Right ventricle myocardium superior (tissue), 1 donor: Measurements from ENCODE around the gene FBN2. TPM values are rescaled to one million over a fixed set of nuclear protein-coding genes. Genes with fewer than 3 reads are reported as not detected.
"Not testable (repeated sequence)": the region's sequence is repeated elsewhere in the genome, so short reads cannot be mapped to it uniquely, and the experiment has no call there.

ENCODE experiments used
- ATAC-seq: fragments of 200-7000 bp; cut with Tn5 transposase; one replicate; pipeline ENCODE4 v1.9.1; 2020; ENCODE audit warnings: mild to moderate bottlenecking; ENCODE audit not compliant: poor library complexity
- DNase-seq: peaks from one replicate; pipeline ENCODE4 v3.0.0-alpha.2; 2020
- intact Hi-C: fragments of 100-400 bp; cut with DNase I; formaldehyde crosslinking; loops from one replicate; pipeline ENCODE4 v1.11.2; 2022
- total RNA-seq: library from RNA; stranded (reverse); fragmentation: NEBNext Ultra II Directional; extraction: Animal tissue kit (Norgen Biotek cat#: 25700); gene quantifications from one replicate; pipeline ENCODE4 v1.2.1, GENCODE V29; 2021
- donor health status: DM: no; HTN: yes; CAD: no; lungs with severe emphysema.

Gene FBN2
- total RNA-seq, 1 donor from 2014 or later: 23.5 TPM

DNA sequence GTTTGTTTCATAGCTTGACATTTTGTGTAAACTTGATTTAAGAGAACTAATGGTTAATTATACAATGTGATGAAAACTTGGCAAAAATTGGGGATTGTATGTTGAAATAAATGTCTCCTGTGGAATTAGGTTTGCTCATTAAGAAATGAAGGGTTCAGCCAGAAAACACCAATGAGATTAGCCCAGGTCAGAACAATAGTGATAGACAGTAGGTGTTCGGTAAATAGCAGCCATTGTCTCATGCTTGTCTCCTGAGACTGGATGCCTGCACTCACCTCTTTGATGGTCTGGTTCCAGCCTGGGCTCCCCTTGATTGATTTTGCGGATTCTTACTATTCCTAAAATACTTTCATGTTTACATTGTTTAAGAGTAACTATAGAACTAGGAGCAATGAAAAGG is 135.5 kb downstream of the FBN2 start:
- intact Hi-C loops: no loop called here
- DNase-seq (no peak), ATAC-seq (no peak)

- ATAC-seq, intact Hi-C loops: not testable (repeated sequence)
Observed at GRCh38 chr5:128400766-128401165, 137.3 kb downstream of the FBN2 start.

GRCh38 chr5:128399111-128399510 is 138.9 kb downstream of the FBN2 start:
- no peak for ATAC-seq
- intact Hi-C loops: no loop called here
- DNase-seq: no peak

More at GRCh38 chr5:128400766-128401165, 137.3 kb downstream of the FBN2 start:
- DNase-seq: not testable (repeated sequence)

GRCh38 chr5:128397876-128398275 is 140.2 kb downstream of the FBN2 start:
- DNase-seq: no peak
- intact Hi-C loops: no loop called here
- ATAC-seq: no peak

DNA sequence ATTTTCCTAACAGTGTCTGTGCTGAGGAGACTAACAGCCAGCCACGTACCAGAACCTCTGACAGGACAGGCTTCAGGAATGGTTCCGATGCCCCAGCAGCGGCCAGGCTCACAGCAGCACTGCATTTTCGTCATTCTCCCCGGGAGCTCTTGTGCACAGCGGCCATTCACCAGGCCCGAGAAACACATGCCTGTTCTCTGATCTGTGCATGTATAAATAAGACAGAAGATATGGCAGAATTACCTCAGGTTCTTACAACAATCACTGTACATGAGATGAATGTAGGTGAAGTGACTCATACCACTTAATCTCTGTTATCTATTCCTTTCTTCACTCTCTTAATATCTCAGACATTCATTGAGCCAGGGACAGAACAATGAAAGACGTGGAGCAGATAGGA is 143.0 kb downstream of the FBN2 start:
- ATAC-seq (peak; percentile 84), DNase-seq (peak; percentile 45)
- intact Hi-C loops: no loop called here

DNA sequence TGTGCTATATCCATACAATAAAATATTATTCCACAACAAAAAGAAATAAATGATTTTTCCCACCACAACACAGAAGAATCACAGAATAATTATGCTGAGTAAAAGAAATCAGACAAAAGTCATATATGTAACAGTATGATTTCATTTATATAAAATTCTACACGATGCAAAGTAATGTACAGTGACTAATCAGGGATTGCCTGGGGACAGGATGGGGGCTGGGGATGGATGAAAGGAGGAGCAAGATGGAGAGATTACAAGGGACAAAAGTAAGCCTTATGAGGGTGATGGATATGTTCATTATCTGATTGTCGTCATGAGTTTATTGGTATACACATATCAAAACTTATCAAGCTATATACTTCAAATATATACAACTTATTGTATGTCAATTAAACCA is 154.0 kb downstream of the FBN2 start:
- intact Hi-C loops: no loop called here
- no peak for DNase-seq
- no peak for ATAC-seq

- ATAC-seq (no peak), DNase-seq (no peak)
- intact Hi-C loops: no loop called here
Observed at GRCh38 chr5:128380337-128380736, 157.7 kb downstream of the FBN2 start.

- no peak for ATAC-seq
- intact Hi-C loops: no loop called here
Observed at GRCh38 chr5:128378632-128379031, 159.4 kb downstream of the FBN2 start.

GRCh38 chr5:128378196-128378595 is 159.8 kb downstream of the FBN2 start:
- DNase-seq (no peak), ATAC-seq (no peak)
- intact Hi-C loops: no loop called here

More at GRCh38 chr5:128378632-128379031, 159.4 kb downstream of the FBN2 start:
- DNase-seq: no peak

GRCh38 chr5:128376577-128376976 is 161.5 kb downstream of the FBN2 start:
- DNase-seq: no peak
- ATAC-seq: no peak
- intact Hi-C loops: no loop called here

- intact Hi-C loops: no loop called here
- ATAC-seq (no peak), DNase-seq (no peak)
Observed at GRCh38 chr5:128366147-128366546, 171.9 kb downstream of the FBN2 start.

DNA sequence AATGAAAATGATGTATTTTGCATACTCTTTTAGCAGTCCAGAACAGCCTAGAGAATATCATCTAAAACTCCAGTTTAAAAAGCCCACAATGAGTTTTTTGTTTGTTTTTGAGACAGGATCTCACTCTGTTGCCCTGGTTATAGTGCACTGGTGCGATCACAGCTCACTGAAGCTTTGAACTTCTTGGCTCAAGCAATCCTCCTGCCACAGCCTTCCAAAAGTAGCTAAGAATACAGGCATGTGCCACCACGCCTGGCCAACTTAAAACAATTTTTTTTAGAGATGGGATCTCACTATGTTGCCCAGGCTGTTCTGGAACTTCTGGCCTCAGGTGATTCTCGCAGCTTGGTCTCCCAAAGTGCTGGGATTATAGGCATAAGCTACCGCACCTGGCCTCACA is 175.7 kb downstream of the FBN2 start:
- no peak for ATAC-seq
- no peak for DNase-seq
- intact Hi-C loops: no loop called here

- intact Hi-C loops: no loop called here
- ATAC-seq (no peak), DNase-seq (no peak)
Observed at GRCh38 chr5:128358826-128359225, 179.2 kb downstream of the FBN2 start.

GRCh38 chr5:128357226-128357625 is 180.8 kb downstream of the FBN2 start:
- intact Hi-C loops: no loop called here

DNA sequence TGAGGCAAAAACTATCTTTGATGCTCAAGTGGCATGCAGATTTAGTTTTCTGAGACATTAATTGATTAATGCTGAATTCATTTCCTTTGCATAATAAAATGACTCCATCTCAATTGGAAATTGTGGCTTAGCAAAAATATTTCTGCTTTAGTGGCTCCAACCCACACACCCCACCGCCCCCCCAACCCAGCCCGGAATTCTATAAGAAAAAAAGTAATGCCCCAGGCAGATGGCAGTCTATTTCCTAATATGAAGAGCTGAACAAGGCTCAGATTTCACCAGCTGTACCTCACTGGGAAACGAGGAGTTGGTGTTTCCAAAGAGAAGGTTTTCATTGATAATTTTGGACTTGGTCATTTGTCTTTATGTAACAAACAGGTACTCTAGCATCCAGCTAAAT is 182.1 kb downstream of the FBN2 start:
- DNase-seq: no peak
- intact Hi-C loops: no loop called here
- no peak for ATAC-seq

More at GRCh38 chr5:128357226-128357625, 180.8 kb downstream of the FBN2 start:
- no peak for ATAC-seq
- no peak for DNase-seq

GRCh38 chr5:128353441-128354107 is 184.5 kb downstream of the FBN2 start:
- intact Hi-C loops: no loop called here
- DNase-seq (no peak), ATAC-seq (no peak)

DNA sequence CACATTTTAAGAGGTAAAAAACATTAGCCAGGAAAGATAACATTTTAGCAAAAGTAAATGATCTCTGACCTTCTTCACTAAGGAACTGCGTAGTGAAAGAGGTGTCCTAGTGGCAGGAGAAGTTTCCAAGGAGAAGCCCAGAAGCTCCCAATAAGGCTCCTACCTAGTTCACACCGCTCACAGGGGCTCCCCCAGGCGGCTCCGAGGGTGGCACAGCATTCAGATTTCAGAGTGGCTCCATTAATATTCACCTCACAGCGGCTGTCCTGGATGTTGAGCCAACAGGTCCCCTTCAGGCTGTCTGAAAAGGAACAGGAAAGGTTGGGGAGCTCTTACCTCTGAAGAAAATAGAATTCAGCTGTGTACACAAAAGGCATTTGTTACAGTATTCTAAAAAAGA is 187.3 kb downstream of the FBN2 start:
- intact Hi-C loops: no loop called here
- ATAC-seq (no peak), DNase-seq (no peak)

DNA sequence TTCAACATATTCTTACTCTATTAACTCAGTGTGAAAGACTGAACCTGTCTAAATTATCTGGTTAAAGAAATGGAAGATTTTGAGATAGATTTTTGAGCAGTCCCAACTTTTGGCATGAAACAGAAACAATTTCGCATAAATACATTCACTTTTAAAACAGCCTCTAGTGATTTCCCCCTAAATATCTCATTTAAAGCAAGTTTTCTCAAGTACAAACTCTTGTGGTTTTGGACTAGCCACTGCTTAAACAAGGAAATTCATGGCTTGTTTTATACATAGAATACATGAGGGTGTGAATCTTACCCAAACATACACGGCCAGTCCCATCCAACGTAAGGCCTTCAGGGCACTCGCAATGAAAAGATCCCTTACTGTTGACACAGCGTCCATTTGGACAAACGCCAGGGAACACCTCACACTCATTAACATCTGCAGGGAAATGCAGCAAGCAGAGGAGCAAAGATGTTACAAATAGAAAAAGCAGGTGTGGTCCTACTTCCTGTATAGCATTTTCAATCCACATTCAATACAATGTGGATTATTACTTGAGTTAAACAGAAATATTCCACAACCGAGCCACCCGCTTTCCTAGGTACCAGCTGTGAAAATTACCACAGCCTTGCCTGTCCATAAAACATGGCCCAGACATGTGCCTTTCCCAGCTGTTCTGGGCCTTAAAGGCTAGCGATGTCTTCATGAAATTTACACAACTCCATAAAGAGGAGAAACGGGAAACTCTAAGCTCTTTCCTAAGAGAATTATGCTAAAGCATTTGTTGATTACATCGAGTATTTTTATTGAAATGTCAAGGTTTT is 188.8 kb downstream of the FBN2 start:
- ATAC-seq (no peak), DNase-seq (no peak)
- intact Hi-C loops: no loop called here

- ATAC-seq: peak; percentile 85
- intact Hi-C loops: no loop called here
- DNase-seq: no peak
Observed at GRCh38 chr5:128346038-128346437, 192.0 kb downstream of the FBN2 start.

GRCh38 chr5:128345247-128345646 is 192.8 kb downstream of the FBN2 start:
- ATAC-seq (no peak), DNase-seq (no peak)
- intact Hi-C loops: no loop called here
